GM12875 (cell line): ENCODE data around the gene TMEM270.

Source experiments
- H3K4me3 ChIP-seq: one replicate; pipeline ENCODE4 v1.5.1; 2011; ENCODE audit warnings: low read depth, low read length, control low read depth
- TF ChIP-seq, protein P1 (sequence below): IDR thresholded peaks from 2 replicates; pipeline ENCODE4 v1.5.1; 2011; ENCODE audit warnings: low read depth, mild to moderate bottlenecking, control low read depth, inconsistent platforms, low read length, moderate library complexity, borderline replicate concordance; ENCODE audit not compliant: insufficient read depth

TMEM270 gene

DNA sequence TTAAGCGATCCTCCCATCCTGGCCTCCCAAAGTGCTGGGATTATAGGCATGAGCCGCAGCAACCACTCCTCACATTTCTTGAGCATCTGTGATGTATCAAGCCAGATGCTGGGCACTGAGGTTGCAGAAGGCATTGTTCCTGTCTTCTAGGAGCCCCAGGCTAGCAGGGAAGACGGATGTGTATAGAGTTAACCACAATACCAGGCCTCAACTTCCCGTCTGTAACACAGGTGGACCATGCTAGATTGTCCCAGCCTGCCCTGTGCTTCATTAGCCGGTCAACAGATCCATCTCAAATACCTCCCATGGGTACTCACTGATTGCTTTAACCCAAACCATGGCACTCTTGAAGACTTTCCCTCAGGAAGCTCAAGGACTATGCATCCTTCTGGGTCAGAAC is 32.0 kb upstream of the TMEM270 start:
- H3K4me3 ChIP-seq: no peak overlapping the region
- TF ChIP-seq, protein P1, sequence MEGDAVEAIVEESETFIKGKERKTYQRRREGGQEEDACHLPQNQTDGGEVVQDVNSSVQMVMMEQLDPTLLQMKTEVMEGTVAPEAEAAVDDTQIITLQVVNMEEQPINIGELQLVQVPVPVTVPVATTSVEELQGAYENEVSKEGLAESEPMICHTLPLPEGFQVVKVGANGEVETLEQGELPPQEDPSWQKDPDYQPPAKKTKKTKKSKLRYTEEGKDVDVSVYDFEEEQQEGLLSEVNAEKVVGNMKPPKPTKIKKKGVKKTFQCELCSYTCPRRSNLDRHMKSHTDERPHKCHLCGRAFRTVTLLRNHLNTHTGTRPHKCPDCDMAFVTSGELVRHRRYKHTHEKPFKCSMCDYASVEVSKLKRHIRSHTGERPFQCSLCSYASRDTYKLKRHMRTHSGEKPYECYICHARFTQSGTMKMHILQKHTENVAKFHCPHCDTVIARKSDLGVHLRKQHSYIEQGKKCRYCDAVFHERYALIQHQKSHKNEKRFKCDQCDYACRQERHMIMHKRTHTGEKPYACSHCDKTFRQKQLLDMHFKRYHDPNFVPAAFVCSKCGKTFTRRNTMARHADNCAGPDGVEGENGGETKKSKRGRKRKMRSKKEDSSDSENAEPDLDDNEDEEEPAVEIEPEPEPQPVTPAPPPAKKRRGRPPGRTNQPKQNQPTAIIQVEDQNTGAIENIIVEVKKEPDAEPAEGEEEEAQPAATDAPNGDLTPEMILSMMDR: no peak

DNA sequence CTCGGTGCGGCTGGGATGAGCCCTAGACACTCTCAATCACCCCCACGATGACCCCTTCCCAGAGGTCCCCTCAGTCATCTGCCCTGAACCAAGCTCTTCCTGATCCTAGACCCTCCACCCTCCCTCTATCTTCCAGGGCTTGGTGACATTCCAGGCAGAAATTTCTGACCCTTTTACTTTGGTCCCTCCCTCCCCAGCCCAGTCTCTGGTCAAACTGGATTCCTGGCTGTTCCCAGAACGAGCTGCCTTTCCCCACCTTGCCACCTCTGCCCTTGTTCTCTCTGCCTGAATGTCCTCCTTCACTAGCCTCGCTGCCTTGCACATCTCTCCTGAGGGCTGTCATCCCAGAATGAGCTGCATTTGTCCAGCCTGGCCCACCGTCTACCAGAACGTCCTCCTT is 31.5 kb upstream of the TMEM270 start:
- TF ChIP-seq, protein P1: no peak
- H3K4me3 ChIP-seq: no peak overlapping the region

DNA sequence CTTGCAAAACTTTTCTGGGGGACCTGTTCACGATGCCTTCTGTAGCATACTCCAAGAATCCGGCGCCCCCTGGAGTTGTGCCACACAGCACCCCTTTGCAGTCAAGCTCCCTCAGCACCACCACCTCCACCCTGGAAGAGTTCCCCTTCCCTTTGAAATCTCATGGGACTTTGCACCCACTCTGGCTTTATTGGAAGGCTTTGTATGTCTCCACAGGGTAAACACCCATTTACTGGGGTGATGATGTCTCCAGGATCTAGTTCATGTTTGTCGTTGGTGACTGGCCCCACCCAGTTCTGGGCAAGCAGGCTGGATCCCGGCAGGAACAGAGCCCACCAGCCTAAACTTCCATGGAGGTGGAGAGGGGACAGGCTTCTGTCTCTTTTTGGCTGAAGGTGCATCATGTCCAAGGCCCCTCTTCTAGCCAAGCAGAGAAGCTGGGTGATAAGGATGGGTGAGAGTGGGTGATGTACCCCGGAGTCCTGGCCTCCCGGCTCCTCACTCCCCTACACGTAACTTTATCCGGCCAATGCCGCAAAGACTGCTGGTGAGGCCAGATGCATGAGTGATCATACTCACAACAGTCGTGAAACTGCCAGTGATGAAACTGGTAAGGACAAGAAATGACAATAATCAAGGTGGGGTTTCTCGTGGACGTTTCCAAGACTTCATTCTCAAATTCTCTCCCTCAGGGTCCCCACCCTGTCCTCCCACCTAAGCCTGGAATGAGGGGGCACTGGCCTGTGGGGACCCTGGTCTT is 30.9 kb upstream of the TMEM270 start:
- no peak overlapping the region for H3K4me3 ChIP-seq
- TF ChIP-seq, protein P1: no peak

DNA sequence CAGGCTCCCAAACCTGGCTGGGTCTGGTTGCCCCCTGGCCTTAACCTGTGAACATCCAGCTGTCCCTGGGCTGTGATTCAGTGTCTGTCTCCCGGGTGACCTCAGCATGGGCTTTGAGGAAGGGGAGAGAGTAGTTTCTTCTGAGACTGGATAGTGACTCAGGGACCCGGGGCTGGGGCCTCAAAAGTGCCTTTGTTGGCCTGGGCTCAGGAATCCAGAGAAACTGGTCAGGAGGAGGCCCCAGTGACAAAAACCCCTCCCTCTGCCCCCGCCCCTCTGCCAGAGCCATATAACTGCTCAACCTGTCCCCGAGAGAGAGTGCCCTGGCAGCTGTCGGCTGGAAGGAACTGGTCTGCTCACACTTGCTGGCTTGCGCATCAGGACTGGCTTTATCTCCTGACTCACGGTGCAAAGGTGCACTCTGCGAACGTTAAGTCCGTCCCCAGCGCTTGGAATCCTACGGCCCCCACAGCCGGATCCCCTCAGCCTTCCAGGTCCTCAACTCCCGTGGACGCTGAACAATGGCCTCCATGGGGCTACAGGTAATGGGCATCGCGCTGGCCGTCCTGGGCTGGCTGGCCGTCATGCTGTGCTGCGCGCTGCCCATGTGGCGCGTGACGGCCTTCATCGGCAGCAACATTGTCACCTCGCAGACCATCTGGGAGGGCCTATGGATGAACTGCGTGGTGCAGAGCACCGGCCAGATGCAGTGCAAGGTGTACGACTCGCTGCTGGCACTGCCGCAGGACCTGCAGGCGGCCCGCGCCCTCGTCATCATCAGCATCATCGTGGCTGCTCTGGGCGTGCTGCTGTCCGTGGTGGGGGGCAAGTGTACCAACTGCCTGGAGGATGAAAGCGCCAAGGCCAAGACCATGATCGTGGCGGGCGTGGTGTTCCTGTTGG is 30.0 kb upstream of the TMEM270 start, which contains the start of gene CLDN4:
Gene CLDN4 (plus strand): TSS at position 316 of the 903 bp plus-strand sequence. CDS start 206 bp downstream, at position 522.
- H3K4me3 ChIP-seq: no peak within 1 kb of the TSS
- TF ChIP-seq, protein P1: no peak

DNA sequence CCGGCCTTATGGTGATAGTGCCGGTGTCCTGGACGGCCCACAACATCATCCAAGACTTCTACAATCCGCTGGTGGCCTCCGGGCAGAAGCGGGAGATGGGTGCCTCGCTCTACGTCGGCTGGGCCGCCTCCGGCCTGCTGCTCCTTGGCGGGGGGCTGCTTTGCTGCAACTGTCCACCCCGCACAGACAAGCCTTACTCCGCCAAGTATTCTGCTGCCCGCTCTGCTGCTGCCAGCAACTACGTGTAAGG is 29.4 kb upstream of the TMEM270 start:
- TF ChIP-seq, protein P1: no peak
- no peak overlapping the region for H3K4me3 ChIP-seq

DNA sequence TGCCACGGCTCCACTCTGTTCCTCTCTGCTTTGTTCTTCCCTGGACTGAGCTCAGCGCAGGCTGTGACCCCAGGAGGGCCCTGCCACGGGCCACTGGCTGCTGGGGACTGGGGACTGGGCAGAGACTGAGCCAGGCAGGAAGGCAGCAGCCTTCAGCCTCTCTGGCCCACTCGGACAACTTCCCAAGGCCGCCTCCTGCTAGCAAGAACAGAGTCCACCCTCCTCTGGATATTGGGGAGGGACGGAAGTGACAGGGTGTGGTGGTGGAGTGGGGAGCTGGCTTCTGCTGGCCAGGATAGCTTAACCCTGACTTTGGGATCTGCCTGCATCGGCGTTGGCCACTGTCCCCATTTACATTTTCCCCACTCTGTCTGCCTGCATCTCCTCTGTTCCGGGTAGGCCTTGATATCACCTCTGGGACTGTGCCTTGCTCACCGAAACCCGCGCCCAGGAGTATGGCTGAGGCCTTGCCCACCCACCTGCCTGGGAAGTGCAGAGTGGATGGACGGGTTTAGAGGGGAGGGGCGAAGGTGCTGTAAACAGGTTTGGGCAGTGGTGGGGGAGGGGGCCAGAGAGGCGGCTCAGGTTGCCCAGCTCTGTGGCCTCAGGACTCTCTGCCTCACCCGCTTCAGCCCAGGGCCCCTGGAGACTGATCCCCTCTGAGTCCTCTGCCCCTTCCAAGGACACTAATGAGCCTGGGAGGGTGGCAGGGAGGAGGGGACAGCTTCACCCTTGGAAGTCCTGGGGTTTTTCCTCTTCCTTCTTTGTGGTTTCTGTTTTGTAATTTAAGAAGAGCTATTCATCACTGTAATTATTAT is 28.9 kb upstream of the TMEM270 start:
- TF ChIP-seq, protein P1: no peak

More for the DNA sequence above, 28.9 kb upstream of the TMEM270 start:
- H3K4me3 ChIP-seq: no peak overlapping the region
